Measurements from ENCODE around the gene PSMB4. TPM values are rescaled to one million over a fixed set of nuclear protein-coding genes. Genes with fewer than 3 reads are reported as not detected.

Gene PSMB4
- total and polyA plus RNA-seq, 2 experiments from 2014 or later, result 348 to 417 TPM

GRCh38 chr1:151356696-151357095 is 42.7 kb upstream of the PSMB4 start (continued):
- TF ChIP-seq, protein P1, sequence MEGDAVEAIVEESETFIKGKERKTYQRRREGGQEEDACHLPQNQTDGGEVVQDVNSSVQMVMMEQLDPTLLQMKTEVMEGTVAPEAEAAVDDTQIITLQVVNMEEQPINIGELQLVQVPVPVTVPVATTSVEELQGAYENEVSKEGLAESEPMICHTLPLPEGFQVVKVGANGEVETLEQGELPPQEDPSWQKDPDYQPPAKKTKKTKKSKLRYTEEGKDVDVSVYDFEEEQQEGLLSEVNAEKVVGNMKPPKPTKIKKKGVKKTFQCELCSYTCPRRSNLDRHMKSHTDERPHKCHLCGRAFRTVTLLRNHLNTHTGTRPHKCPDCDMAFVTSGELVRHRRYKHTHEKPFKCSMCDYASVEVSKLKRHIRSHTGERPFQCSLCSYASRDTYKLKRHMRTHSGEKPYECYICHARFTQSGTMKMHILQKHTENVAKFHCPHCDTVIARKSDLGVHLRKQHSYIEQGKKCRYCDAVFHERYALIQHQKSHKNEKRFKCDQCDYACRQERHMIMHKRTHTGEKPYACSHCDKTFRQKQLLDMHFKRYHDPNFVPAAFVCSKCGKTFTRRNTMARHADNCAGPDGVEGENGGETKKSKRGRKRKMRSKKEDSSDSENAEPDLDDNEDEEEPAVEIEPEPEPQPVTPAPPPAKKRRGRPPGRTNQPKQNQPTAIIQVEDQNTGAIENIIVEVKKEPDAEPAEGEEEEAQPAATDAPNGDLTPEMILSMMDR (conservative IDR thresholded peaks at IDR 0.05; ENCODE audit: low read depth in 2 of 2), result no peak
- TF ChIP-seq, protein P2, sequence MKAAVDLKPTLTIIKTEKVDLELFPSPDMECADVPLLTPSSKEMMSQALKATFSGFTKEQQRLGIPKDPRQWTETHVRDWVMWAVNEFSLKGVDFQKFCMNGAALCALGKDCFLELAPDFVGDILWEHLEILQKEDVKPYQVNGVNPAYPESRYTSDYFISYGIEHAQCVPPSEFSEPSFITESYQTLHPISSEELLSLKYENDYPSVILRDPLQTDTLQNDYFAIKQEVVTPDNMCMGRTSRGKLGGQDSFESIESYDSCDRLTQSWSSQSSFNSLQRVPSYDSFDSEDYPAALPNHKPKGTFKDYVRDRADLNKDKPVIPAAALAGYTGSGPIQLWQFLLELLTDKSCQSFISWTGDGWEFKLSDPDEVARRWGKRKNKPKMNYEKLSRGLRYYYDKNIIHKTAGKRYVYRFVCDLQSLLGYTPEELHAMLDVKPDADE (IDR thresholded peaks at IDR 0.05), result no peak
- TF ChIP-seq CREB1 (CRISPR knock-in tag; IDR thresholded peaks at IDR 0.05; ENCODE audit: low read depth) (no peak), REST (IDR thresholded peaks at IDR 0.05; ENCODE audit: unreplicated experiment) (no peak), JUNB (IDR thresholded peaks at IDR 0.05; ENCODE audit: unreplicated experiment) (no peak), ZNF331 (CRISPR knock-in tag; IDR thresholded peaks at IDR 0.05; ENCODE audit: low read depth) (no peak), NANOG (IDR thresholded peaks at IDR 0.05; ENCODE audit: borderline replicate concordance) (no peak)

GRCh38 chr1:151361883-151362282 is 37.5 kb upstream of the PSMB4 start:
- H2AFZ ChIP-seq, result no peak overlapping the region
- no peak overlapping the region for H3K27ac Mint-ChIP-seq
- no peaks in the 10 kb centered on the region for H3K27me3 ChIP-seq (ENCODE audit: insufficient read depth)
- H3K36me3 ChIP-seq (ENCODE audit: insufficient read depth), result no peaks in the 10 kb centered on the region
- no peaks in the 10 kb centered on the region for H3K4me1 ChIP-seq (ENCODE audit: insufficient read depth)
- H4K20me1 ChIP-seq (replicated peaks; ENCODE audit: insufficient read depth), result no peaks in the 10 kb centered on the region
- H3K4me1 Mint-ChIP-seq, result no peaks in the 10 kb centered on the region
- H3K4me3 Mint-ChIP-seq, result no peak overlapping the region; the same call in 2 of the 3 replicates
- no peak overlapping the region for H3K4me2 ChIP-seq
- peaks cover 37% of the 10 kb centered on the region for H3K9me3 Mint-ChIP-seq
- H3K36me3 Mint-ChIP-seq (ENCODE audit: low read depth), result peaks cover 42% of the 10 kb centered on the region
- no peak overlapping the region for H3K4me3 ChIP-seq
- H3K79me2 ChIP-seq (replicated peaks; ENCODE audit: insufficient read depth), result no peaks in the 10 kb centered on the region
- ATAC-seq (no peak), DNase-seq (ENCODE audit: low spot score) (no peak)
- H3K27ac ChIP-seq (ENCODE audit: low read depth), result no peak overlapping the region
- no peaks in the 10 kb centered on the region for H3K9me2 ChIP-seq (ENCODE audit: insufficient read depth)
- H3F3A ChIP-seq (replicated peaks; ENCODE audit: low read depth), result no peaks in the 10 kb centered on the region
- H3K27me3 Mint-ChIP-seq (ENCODE audit: insufficient read depth, low read depth, poor library complexity), result peaks cover 6% of the 10 kb centered on the region
- TF ChIP-seq CREB1 (CRISPR knock-in tag; IDR thresholded peaks at IDR 0.05; ENCODE audit: low read depth), result no peak
- TF ChIP-seq EZH2phosphoT487 (IDR thresholded peaks at IDR 0.05; ENCODE audit: unreplicated experiment), result no peak
- TF ChIP-seq ZNF331 (CRISPR knock-in tag; IDR thresholded peaks at IDR 0.05; ENCODE audit: low read depth), result no peak
- no peak for TF ChIP-seq NANOG (IDR thresholded peaks at IDR 0.05; ENCODE audit: borderline replicate concordance)
- no peak for TF ChIP-seq POLR2AphosphoS5 (IDR thresholded peaks at IDR 0.05; ENCODE audit: low read depth)
- TF ChIP-seq STAT1 (IDR thresholded peaks at IDR 0.05; ENCODE audit: unreplicated experiment), result no peak
- TF ChIP-seq JUNB (IDR thresholded peaks at IDR 0.05; ENCODE audit: unreplicated experiment), result no peak
- no peak for TF ChIP-seq REST (IDR thresholded peaks at IDR 0.05; ENCODE audit: unreplicated experiment)
- no peak for TF ChIP-seq EZH2 (IDR thresholded peaks at IDR 0.05; ENCODE audit: low read depth, unreplicated experiment)
- TF ChIP-seq, protein P2 (IDR thresholded peaks at IDR 0.05), result no peak
- no peak for TF ChIP-seq ZNF114 (CRISPR knock-in tag; IDR thresholded peaks at IDR 0.05)

All from GM23338 (cell line).